GM12874 (cell line): Measurements from ENCODE around the gene PRRT3.
A peak's percentile ranks its signal among the peaks of the same experiment; 100 is the strongest.

Source experiments
- TF ChIP-seq, protein P1 (sequence below): IDR thresholded peaks from 2 replicates; pipeline ENCODE4 v1.5.1; 2011; ENCODE audit warnings: low read depth, mild to moderate bottlenecking, control low read depth, low read length, moderate library complexity; ENCODE audit not compliant: insufficient read depth

Gene PRRT3

DNA sequence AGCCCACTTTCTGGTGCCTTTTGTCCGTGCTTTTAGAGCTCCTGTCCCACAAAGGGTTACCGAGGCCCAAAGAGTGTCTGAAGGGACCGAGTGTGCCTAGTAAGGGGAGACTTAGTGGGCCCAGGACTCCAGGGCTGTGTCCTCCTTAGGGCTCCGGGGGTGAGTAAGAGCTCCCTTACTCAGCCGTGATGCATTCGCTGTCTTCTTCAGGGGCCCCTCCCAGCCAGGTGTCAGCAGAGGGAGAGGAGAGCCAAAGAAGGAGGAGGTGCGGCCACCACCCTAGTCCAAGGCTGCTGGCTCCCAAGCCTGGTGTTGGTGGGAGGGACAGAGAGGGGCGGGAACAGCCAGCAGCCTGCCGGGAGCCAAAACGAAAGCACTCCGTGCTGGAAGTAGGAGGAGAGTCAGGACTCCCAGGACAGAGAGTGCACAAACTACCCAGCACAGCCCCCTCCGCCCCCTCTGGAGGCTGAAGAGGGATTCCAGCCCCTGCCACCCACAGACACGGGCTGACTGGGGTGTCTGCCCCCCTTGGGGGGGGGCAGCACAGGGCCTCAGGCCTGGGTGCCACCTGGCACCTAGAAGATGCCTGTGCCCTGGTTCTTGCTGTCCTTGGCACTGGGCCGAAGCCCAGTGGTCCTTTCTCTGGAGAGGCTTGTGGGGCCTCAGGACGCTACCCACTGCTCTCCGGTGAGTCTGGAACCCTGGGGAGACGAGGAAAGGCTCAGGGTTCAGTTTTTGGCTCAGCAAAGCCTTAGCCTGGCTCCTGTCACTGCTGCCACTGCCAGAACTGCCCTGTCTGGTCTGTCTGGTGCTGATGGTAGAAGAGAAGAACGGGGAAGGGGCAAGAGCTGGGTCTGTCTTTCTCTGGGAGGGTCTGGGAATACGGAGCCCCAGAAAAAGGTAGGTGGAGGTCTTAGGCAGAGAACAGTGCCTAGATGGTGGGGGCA lies 35.2 kb downstream of the PRRT3 start, which contains the start of gene IL17RC:
TSS of gene IL17RC (plus strand) at position 365 of the 947 bp plus-strand sequence. CDS start at position 583, 218 bp downstream.
- TF ChIP-seq, protein P1, sequence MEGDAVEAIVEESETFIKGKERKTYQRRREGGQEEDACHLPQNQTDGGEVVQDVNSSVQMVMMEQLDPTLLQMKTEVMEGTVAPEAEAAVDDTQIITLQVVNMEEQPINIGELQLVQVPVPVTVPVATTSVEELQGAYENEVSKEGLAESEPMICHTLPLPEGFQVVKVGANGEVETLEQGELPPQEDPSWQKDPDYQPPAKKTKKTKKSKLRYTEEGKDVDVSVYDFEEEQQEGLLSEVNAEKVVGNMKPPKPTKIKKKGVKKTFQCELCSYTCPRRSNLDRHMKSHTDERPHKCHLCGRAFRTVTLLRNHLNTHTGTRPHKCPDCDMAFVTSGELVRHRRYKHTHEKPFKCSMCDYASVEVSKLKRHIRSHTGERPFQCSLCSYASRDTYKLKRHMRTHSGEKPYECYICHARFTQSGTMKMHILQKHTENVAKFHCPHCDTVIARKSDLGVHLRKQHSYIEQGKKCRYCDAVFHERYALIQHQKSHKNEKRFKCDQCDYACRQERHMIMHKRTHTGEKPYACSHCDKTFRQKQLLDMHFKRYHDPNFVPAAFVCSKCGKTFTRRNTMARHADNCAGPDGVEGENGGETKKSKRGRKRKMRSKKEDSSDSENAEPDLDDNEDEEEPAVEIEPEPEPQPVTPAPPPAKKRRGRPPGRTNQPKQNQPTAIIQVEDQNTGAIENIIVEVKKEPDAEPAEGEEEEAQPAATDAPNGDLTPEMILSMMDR, result no peak

GRCh38 chr3:9916346-9916733 lies 35.9 kb downstream of the PRRT3 start:
- TF ChIP-seq, protein P1, result no peak

- TF ChIP-seq, protein P1, result peak; percentile 26; the same call in 1 of the 2 replicates
Observed at GRCh38 chr3:9915254-9916141, 36.7 kb downstream of the PRRT3 start.

- TF ChIP-seq, protein P1, result no peak
Observed at GRCh38 chr3:9914559-9915253, 37.5 kb downstream of the PRRT3 start.

- TF ChIP-seq, protein P1, result no peak
Observed at GRCh38 chr3:9914011-9914410, 38.2 kb downstream of the PRRT3 start.

GRCh38 chr3:9913601-9914000 lies 38.6 kb downstream of the PRRT3 start:
- TF ChIP-seq, protein P1, result no peak
